ENCODE measurements around the gene SLX4IP.

- no peak for TF ChIP-seq CTCF (IDR thresholded peaks at IDR 0.05)
- no peak for TF ChIP-seq EZH2 (IDR thresholded peaks at IDR 0.05; ENCODE audit: borderline replicate concordance, insufficient read depth, low read depth, low read length, poor library complexity, severe bottlenecking)
Observed at GRCh38 chr20:10478205-10478604, 43.1 kb downstream of the SLX4IP start.

All from B cell (primary cell).